GM21528 (cell line): ENCODE measurements around the gene SCP2.

Source experiments
- ATAC-seq: cut with Tn5 transposase; IDR thresholded peaks from one replicate; pipeline ENCODE4 v1.9.1; 2021; ENCODE audit warnings: mild to moderate bottlenecking, moderate library complexity; ENCODE audit not compliant: unreplicated experiment, low FRiP score

The SCP2 gene

GRCh38 chr1:53077599-53077965 is 150.5 kb downstream of the SCP2 start:
- no peak for ATAC-seq

- no peak for ATAC-seq
Measured at GRCh38 chr1:53078333-53079101, 151.4 kb downstream of the SCP2 start.

- no peak for ATAC-seq
Measured at GRCh38 chr1:53079251-53079650, 152.2 kb downstream of the SCP2 start.

- no peak for ATAC-seq
Measured at GRCh38 chr1:53080041-53080440, 153.0 kb downstream of the SCP2 start.

GRCh38 chr1:53080769-53081168 is 153.7 kb downstream of the SCP2 start:
- no peak for ATAC-seq

GRCh38 chr1:53081384-53082066 is 154.4 kb downstream of the SCP2 start:
- ATAC-seq, result no peak

- ATAC-seq, result no peak
Measured at GRCh38 chr1:53082826-53083455, 155.9 kb downstream of the SCP2 start.

- no peak for ATAC-seq
Measured at GRCh38 chr1:53083636-53084588, 156.8 kb downstream of the SCP2 start.

- no peak for ATAC-seq
Measured at GRCh38 chr1:53084589-53084971, 157.5 kb downstream of the SCP2 start.

- no peak for ATAC-seq
Measured at GRCh38 chr1:53085405-53085804, 158.3 kb downstream of the SCP2 start.

- no peak for ATAC-seq
Measured at GRCh38 chr1:53086491-53087070, 159.5 kb downstream of the SCP2 start.

GRCh38 chr1:53087332-53088285 is 160.5 kb downstream of the SCP2 start:
- no peak for ATAC-seq

GRCh38 chr1:53088616-53089300 is 161.7 kb downstream of the SCP2 start:
- no peak for ATAC-seq

GRCh38 chr1:53089478-53090226 is 162.6 kb downstream of the SCP2 start:
- no peak for ATAC-seq

GRCh38 chr1:53090227-53091147 is 163.4 kb downstream of the SCP2 start:
- no peak for ATAC-seq

- no peak for ATAC-seq
Measured at GRCh38 chr1:53091841-53092645, 165.0 kb downstream of the SCP2 start.
